Keratinocyte (primary cell): ENCODE measurements around the gene LENG9. TPM values are rescaled to one million over a fixed set of nuclear protein-coding genes. Genes with fewer than 3 reads are reported as not detected.

Experiments
- DNase-seq: peaks from one replicate; pipeline ENCODE4 v3.0.0-alpha.2; 2011; ENCODE audit warnings: low read depth, missing footprints, low spot score
- FAIRE-seq: peaks from 2 replicates; lab custom pipeline; 2011; peaks lifted over from hg19 to GRCh38; lab: Jason Lieb, UNC
- H2AFZ ChIP-seq: 2 replicates; pipeline ENCODE4 v1.6.0; 2012; ENCODE audit warnings: low read length, control low read depth, inconsistent platforms; ENCODE audit not compliant: control insufficient read depth
- H3K27ac ChIP-seq: 2 replicates; pipeline ENCODE4 v1.5.1; 2011; ENCODE audit warnings: low read length; ENCODE audit not compliant: control insufficient read depth, insufficient read depth
- H3K27me3 ChIP-seq: 3 replicates; pipeline ENCODE4 v1.6.0; 2011; ENCODE audit warnings: low read length; ENCODE audit not compliant: control insufficient read depth, insufficient read depth; ENCODE audit errors: extremely low read depth
- H3K36me3 ChIP-seq, 2 experiments: 2 replicates in 1 of 2; 3 replicates in 1 of 2; pipeline ENCODE4 v1.5.1; 2011; ENCODE audit warnings: low read length in 2 of 2, mild to moderate bottlenecking in 1 of 2; ENCODE audit not compliant: control insufficient read depth in 2 of 2, insufficient read depth in 2 of 2; ENCODE audit errors: extremely low read depth in 1 of 2
- H3K4me1 ChIP-seq: 3 replicates; pipeline ENCODE4 v1.5.1; 2011; ENCODE audit warnings: low read length; ENCODE audit not compliant: control insufficient read depth, insufficient read depth; ENCODE audit errors: extremely low read depth
- H3K4me2 ChIP-seq: 3 replicates; pipeline ENCODE4 v1.6.0; 2011; ENCODE audit warnings: low read depth, low read length; ENCODE audit not compliant: control insufficient read depth, insufficient read depth; ENCODE audit errors: extremely low read depth
- H3K4me3 ChIP-seq, 3 experiments: fragments of 200-600 bp in 1 of 3; sonication (generic) in 1 of 3; 2 replicates in 2 of 3; 3 replicates in 1 of 3; pipeline ENCODE4 v1.5.1; 2011 to 2016; ENCODE audit warnings: low read length in 3 of 3, mild to moderate bottlenecking in 3 of 3, control low read depth in 2 of 3, inconsistent platforms in 1 of 3, low read depth in 1 of 3, mixed read lengths in 1 of 3, mixed run types in 1 of 3, moderate library complexity in 1 of 3; ENCODE audit not compliant: control insufficient read depth in 2 of 3, insufficient read depth in 2 of 3; ENCODE audit errors: extremely low read depth in 1 of 3
- H3K79me2 ChIP-seq: 2 replicates; pipeline ENCODE4 v1.6.0; 2012; ENCODE audit warnings: low read length; ENCODE audit not compliant: control insufficient read depth, insufficient read depth
- H3K9ac ChIP-seq: 3 replicates; pipeline ENCODE4 v1.6.0; 2011; ENCODE audit warnings: low read length; ENCODE audit not compliant: control insufficient read depth, insufficient read depth; ENCODE audit errors: extremely low read depth
- H3K9me1 ChIP-seq: 3 replicates; pipeline ENCODE4 v1.6.0; 2011; ENCODE audit warnings: low read length; ENCODE audit not compliant: control insufficient read depth, insufficient read depth; ENCODE audit errors: extremely low read depth
- H3K9me3 ChIP-seq: 2 replicates; pipeline ENCODE4 v1.5.1; 2012; ENCODE audit warnings: low read depth, low read length; ENCODE audit not compliant: control insufficient read depth
- H4K20me1 ChIP-seq: 3 replicates; pipeline ENCODE4 v1.6.0; 2011; ENCODE audit warnings: low read length; ENCODE audit not compliant: control insufficient read depth, insufficient read depth; ENCODE audit errors: extremely low read depth
- EZH2 ChIP-seq: IDR thresholded peaks from one replicate; pipeline ENCODE4 v1.6.1; 2012; ENCODE audit warnings: inconsistent platforms, mild to moderate bottlenecking, low read length, moderate library complexity
- dilution Hi-C: fragments of 300-500 bp; cut with MboI; formaldehyde crosslinking; loops from one replicate; pipeline ENCODE4 v1.7.0; 2020; ENCODE audit warnings: low sequenced_read_pairs; ENCODE audit not compliant: extremely low pct_ligation_motif_present
- polyA plus RNA-seq, 5 experiments: library from polyadenylated mRNA; depleted of rRNA in 3 of 5; stranded (reverse) in 3 of 5; stranded (forward) in 1 of 5; unstranded in 1 of 5; fragments of >200 nt; gene quantifications; 1 replicate in 1 of 5; 2 replicates in 3 of 5; 3 replicates in 1 of 5; pipeline versions ENCODE4 v1.2.1 to v1.2.3, GENCODE V29; 2011 to 2012; ENCODE audit warnings: missing spikeins in 2 of 5, low read depth in 1 of 5, low replicate concordance in 1 of 5
- TF ChIP-seq, protein P1 (sequence below), 3 experiments: IDR thresholded peaks in 1 of 3; conservative IDR thresholded peaks in 1 of 3; optimal IDR thresholded peaks in 1 of 3; 2 replicates in 2 of 3; 3 replicates in 1 of 3; pipeline versions ENCODE3 to v1.5.1; 2011; ENCODE audit warnings: low read length in 3 of 3, mild to moderate bottlenecking in 3 of 3, moderate library complexity in 2 of 3, control low read depth in 1 of 3, inconsistent platforms in 1 of 3; ENCODE audit not compliant: insufficient read depth in 2 of 3; ENCODE audit errors: extremely low read depth in 1 of 3

LENG9 gene
- polyA plus RNA-seq, 1 donor (not counting 4 experiments of a cell fraction or from before 2014, with no cell fraction given), result 1.3 TPM

DNA sequence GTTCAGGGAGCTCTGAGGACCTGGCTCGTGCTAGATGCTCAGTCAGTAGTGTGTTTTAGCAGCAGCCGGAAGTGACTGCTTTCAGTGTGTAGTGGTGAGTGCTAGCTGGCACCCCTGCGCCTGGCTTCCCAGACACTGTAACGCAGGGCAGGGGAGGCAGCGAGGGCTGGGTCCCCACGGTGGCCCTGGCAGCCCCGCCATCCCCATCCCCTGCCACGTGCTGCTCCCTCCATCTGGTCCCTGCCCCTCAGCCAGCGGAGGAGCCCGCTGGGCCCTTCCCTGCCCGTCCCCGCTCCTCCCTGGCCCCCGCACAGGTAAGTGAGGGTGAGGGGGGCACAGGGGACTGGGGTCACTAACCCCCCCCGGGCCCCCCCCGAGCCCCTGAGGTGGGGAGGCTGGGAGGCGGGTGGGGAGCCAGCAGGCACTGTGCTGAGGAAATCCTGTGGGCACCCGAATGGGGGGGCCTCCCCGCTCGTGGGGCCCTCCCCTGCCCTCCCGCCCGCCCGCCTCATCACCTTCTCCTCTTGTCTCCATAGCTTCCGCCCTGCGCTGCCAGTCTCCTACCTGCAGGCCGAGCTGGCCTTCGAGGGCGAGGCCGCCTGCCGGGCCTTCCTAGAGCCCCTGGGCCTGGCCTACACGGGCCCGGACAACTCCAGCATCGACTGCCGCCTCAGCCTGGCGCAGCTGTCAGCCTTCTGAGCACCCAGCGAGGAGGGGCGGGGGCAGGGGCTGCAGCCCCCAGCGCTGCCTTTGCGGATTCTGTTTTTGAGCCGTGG lies 3.2 kb downstream of the LENG9 start:
- Histone ChIP-seq H3K36me3 (peaks cover 35 to 49% of the 10 kb centered on the region in 2 experiments), H2AFZ (no peak overlapping the region), H3K27ac (no peak overlapping the region), H4K20me1 (peaks cover 10% of the 10 kb centered on the region), H3K9ac (no peak overlapping the region), H3K4me2 (no peak overlapping the region), H3K9me3 (no peaks in the 10 kb centered on the region), H3K9me1 (no peaks in the 10 kb centered on the region), H3K27me3 (no peaks in the 10 kb centered on the region), H3K4me1 (peaks cover 7% of the 10 kb centered on the region), H3K79me2 (peaks cover 60% of the 10 kb centered on the region), H3K4me3 (no peak overlapping the region)
- TF ChIP-seq EZH2, result no peak
- TF ChIP-seq, protein P1, sequence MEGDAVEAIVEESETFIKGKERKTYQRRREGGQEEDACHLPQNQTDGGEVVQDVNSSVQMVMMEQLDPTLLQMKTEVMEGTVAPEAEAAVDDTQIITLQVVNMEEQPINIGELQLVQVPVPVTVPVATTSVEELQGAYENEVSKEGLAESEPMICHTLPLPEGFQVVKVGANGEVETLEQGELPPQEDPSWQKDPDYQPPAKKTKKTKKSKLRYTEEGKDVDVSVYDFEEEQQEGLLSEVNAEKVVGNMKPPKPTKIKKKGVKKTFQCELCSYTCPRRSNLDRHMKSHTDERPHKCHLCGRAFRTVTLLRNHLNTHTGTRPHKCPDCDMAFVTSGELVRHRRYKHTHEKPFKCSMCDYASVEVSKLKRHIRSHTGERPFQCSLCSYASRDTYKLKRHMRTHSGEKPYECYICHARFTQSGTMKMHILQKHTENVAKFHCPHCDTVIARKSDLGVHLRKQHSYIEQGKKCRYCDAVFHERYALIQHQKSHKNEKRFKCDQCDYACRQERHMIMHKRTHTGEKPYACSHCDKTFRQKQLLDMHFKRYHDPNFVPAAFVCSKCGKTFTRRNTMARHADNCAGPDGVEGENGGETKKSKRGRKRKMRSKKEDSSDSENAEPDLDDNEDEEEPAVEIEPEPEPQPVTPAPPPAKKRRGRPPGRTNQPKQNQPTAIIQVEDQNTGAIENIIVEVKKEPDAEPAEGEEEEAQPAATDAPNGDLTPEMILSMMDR (optimal IDR thresholded peaks at IDR 0.05 in 1 of 3, IDR thresholded peaks at IDR 0.05 in 1 of 3, conservative IDR thresholded peaks at IDR 0.05 in 1 of 3; ENCODE audit: extremely low read depth in 1 of 3, insufficient read depth in 2 of 3, low read length in 3 of 3), result no peak
- FAIRE-seq (no peak), DNase-seq (no peak)
- dilution Hi-C loops, result no loop called here

DNA sequence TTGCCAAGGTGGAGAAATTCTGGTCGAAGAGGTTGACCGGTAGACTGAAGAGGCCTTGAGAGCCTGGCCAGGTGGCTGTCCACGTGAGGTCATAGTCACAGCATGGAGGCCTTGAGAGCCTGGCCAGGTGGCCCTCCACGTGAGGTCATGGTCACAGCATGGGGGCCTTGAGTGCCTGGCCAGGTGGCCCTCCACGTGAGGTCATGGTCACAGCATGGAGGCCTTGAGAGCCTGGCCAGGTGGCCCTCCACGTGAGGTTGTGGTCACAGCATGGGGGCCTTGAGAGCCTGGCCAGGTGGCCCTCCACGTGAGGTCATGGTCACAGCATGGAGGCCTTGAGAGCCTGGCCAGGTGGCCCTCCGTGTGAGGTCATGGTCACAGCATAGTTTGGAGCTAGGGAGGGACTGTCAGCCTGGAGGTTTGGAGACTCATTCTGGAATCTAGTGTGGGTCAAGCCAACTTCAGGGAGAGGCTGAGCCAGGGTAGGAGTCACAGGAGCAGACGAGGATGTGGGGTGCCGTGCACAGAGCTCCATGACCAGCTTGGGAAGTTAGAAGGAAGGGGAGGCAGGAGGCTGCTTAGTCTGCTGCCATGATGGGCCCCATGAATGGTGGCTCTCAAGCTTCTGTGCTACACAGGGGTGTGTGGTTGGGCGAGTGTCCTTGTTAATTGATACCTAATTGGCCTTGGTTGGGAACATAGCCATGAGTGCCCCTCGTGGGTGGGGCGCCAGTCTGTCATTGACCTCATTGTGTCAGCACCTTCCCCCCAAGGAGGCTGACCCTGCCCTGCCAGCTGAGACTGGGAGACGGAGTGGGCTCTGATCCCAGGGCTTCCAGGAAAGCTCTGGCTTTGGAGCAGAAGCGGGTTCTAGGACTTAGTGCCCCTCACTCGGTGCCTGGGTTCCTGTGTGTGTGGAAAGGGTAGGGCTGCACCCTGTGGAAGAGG lies 4.0 kb downstream of the LENG9 start:
- Histone ChIP-seq H4K20me1 (peaks cover 14% of the 10 kb centered on the region), H3K9me3 (no peaks in the 10 kb centered on the region), H3K27ac (no peak overlapping the region), H3K4me2 (no peak overlapping the region), H3K27me3 (no peaks in the 10 kb centered on the region), H3K4me3 (no peak overlapping the region), H3K9me1 (no peaks in the 10 kb centered on the region), H3K79me2 (peaks cover 69% of the 10 kb centered on the region), H3K4me1 (peaks cover 7% of the 10 kb centered on the region), H2AFZ (no peak overlapping the region), H3K9ac (no peak overlapping the region), H3K36me3 (peaks cover 41 to 56% of the 10 kb centered on the region in 2 experiments)
- TF ChIP-seq, protein P1 (optimal IDR thresholded peaks at IDR 0.05 in 1 of 3, IDR thresholded peaks at IDR 0.05 in 1 of 3, conservative IDR thresholded peaks at IDR 0.05 in 1 of 3; ENCODE audit: extremely low read depth in 1 of 3, insufficient read depth in 2 of 3, low read length in 3 of 3), result no peak
- TF ChIP-seq EZH2, result no peak
- FAIRE-seq (no peak), DNase-seq (no peak)
- dilution Hi-C loops, result no loop called here
